ENCODE data around the gene FKRP. TPM values are rescaled to one million over a fixed set of nuclear protein-coding genes. Genes with fewer than 3 reads are reported as not detected.

FKRP gene
- total and polyA plus RNA-seq, 5 experiments from 2014 or later: 2.6 to 23.8 (median 8.7) TPM

- ATAC-seq (peak; percentile 60 to 61), DNase-seq (peak in 6 of 10 donors; percentile 62 to 87 (median 76))
- H3K4me3 Mint-ChIP-seq: peak overlapping the region; percentile 91 to 97 (median 94)
- H3K27me3 Mint-ChIP-seq: no peaks in the 10 kb centered on the region
- POLR2A ChIA-PET: interaction anchor here (0.5 to 5.2 kb wide), 15 partner anchors 9 to 441 kb away, joined by 3 to 52 read pairs (median 6); partner anchors contain the start of genes CALM3, DACT3 and ZC3H4
- peak overlapping the region; percentile 96 to 99 (median 98) for H3K27ac Mint-ChIP-seq
- no peaks in the 10 kb centered on the region for H3K9me3 Mint-ChIP-seq
- peaks cover 20 to 54% (median 48%) of the 10 kb centered on the region in 4 donors for H3K4me1 Mint-ChIP-seq
- peaks cover 0 to 23% (median 3%) of the 10 kb centered on the region in 3 donors for H3K36me3 Mint-ChIP-seq
These were observed 31.3 kb upstream of the FKRP start for GRCh38 chr19:46714444-46715106.

GRCh38 chr19:46715620-46715974 is 30.3 kb upstream of the FKRP start:
- H3K9me3 Mint-ChIP-seq: no peaks in the 10 kb centered on the region
- H3K36me3 Mint-ChIP-seq: peaks cover 0 to 16% (median 3%) of the 10 kb centered on the region in 3 donors
- peaks cover 20 to 58% (median 51%) of the 10 kb centered on the region in 4 donors for H3K4me1 Mint-ChIP-seq
- peak overlapping the region; percentile 91 to 97 (median 94) for H3K4me3 Mint-ChIP-seq
- peak overlapping the region; percentile 96 to 99 (median 98) for H3K27ac Mint-ChIP-seq
- POLR2A ChIA-PET: interaction anchor here (0.5 to 5.2 kb wide), 7 partner anchors 11 to 114 kb away, joined by 3 to 52 read pairs (median 8); partner anchors contain the start of gene CALM3
- H3K27me3 Mint-ChIP-seq: no peaks in the 10 kb centered on the region
- DNase-seq (no peak), ATAC-seq (no peak)

- H3K9me3 Mint-ChIP-seq: no peaks in the 10 kb centered on the region
- H3K27ac Mint-ChIP-seq: peak overlapping the region; percentile 96 to 99 (median 98)
- ATAC-seq (no peak), DNase-seq (no peak)
- no peaks in the 10 kb centered on the region for H3K27me3 Mint-ChIP-seq
- peaks cover 22 to 63% (median 53%) of the 10 kb centered on the region in 4 donors for H3K4me1 Mint-ChIP-seq
- H3K4me3 Mint-ChIP-seq: peak overlapping the region; percentile 91 to 97 (median 94)
- POLR2A ChIA-PET: interaction anchor here (0.5 to 5.2 kb wide), 7 partner anchors 11 to 115 kb away, joined by 3 to 52 read pairs (median 7); partner anchors contain the start of gene CALM3
- H3K36me3 Mint-ChIP-seq: peaks cover 0 to 16% (median under 1%) of the 10 kb centered on the region in 3 donors
These were observed 29.7 kb upstream of the FKRP start for GRCh38 chr19:46715975-46716671.

- Mint-ChIP-seq H3K27me3 (no peaks in the 10 kb centered on the region), H3K27ac (peak overlapping the region; percentile 92 to 99 (median 98)), H3K9me3 (no peaks in the 10 kb centered on the region), H3K36me3 (peaks cover 0 to 18% (median 0%) of the 10 kb centered on the region in 3 donors), H3K4me3 (peak overlapping the region; percentile 91 to 97 (median 94)), H3K4me1 (peaks cover 23 to 67% (median 55%) of the 10 kb centered on the region in 4 donors)
- DNase-seq: no peak
- POLR2A ChIA-PET: interaction anchor here (0.6 to 5.2 kb wide), 3 partner anchors 13 to 105 kb away, joined by 3 to 43 read pairs (median 4); no protein-coding TSS in a partner anchor
- ATAC-seq: no peak
These were observed 29.2 kb upstream of the FKRP start for GRCh38 chr19:46716672-46717033.

- H3K4me3 Mint-ChIP-seq: peak within 1 kb of the TSS; percentile 91 to 97 (median 94)
- peaks cover 25 to 71% (median 58%) of the 10 kb centered on the region in 4 donors for H3K4me1 Mint-ChIP-seq
- no peaks in the 10 kb centered on the region for H3K27me3 Mint-ChIP-seq
- peak within 1 kb of the TSS; percentile 96 to 99 (median 98) for H3K27ac Mint-ChIP-seq
- POLR2A ChIA-PET: interaction anchor here (0.9 to 5.2 kb wide), 2 partner anchors 10 to 13 kb away, joined by 3 to 43 read pairs; no protein-coding TSS in a partner anchor
- peak; percentile 41 to 43 for ATAC-seq
- no peaks in the 10 kb centered on the region for H3K9me3 Mint-ChIP-seq
- H3K36me3 Mint-ChIP-seq: peaks cover 0 to 22% (median 0%) of the 10 kb centered on the region in 3 donors
- DNase-seq: peak; percentile 71 to 91 (median 81)
These were observed 28.7 kb upstream of the FKRP start, which contains the start of gene PRKD2 for GRCh38 chr19:46717034-46717715. Gene PRKD2 (minus strand): TSS chr19:46717114. CDS start chr19:46716370, 744 bp downstream.

GRCh38 chr19:46717716-46718143 is 28.1 kb upstream of the FKRP start:
- POLR2A ChIA-PET: interaction anchor here (0.9 to 1.0 kb wide), 3 partner anchors 10 to 98 kb away, joined by 3 to 5 read pairs (median 3); no protein-coding TSS in a partner anchor
- peak in 2 of 10 donors; percentile 26 to 38 for DNase-seq
- ATAC-seq: peak; percentile 13 to 26
- no peaks in the 10 kb centered on the region for H3K9me3 Mint-ChIP-seq
- H3K36me3 Mint-ChIP-seq: peaks cover 0 to 19% (median 0%) of the 10 kb centered on the region in 3 donors
- peaks cover 26 to 71% (median 56%) of the 10 kb centered on the region in 4 donors for H3K4me1 Mint-ChIP-seq
- peak overlapping the region; percentile 91 to 97 (median 94) for H3K4me3 Mint-ChIP-seq
- H3K27ac Mint-ChIP-seq: peak overlapping the region; percentile 93 to 99 (median 97)
- no peaks in the 10 kb centered on the region for H3K27me3 Mint-ChIP-seq

- ATAC-seq: peak; percentile 23 to 47
- H3K36me3 Mint-ChIP-seq: peaks cover 0 to 19% (median 0%) of the 10 kb centered on the region in 3 donors
- peaks cover 28 to 74% (median 56%) of the 10 kb centered on the region in 4 donors for H3K4me1 Mint-ChIP-seq
- peak overlapping the region; percentile 91 to 97 (median 94) for H3K4me3 Mint-ChIP-seq
- H3K27me3 Mint-ChIP-seq: no peaks in the 10 kb centered on the region
- peak in 9 of 10 donors; percentile 46 to 79 (median 63) for DNase-seq
- no peaks in the 10 kb centered on the region for H3K9me3 Mint-ChIP-seq
- peak overlapping the region; percentile 93 to 99 (median 97) for H3K27ac Mint-ChIP-seq
- POLR2A ChIA-PET: interaction anchor here (0.9 to 1.0 kb wide), 3 partner anchors 10 to 99 kb away, joined by 3 to 5 read pairs (median 3); no protein-coding TSS in a partner anchor
These were observed 27.5 kb upstream of the FKRP start for GRCh38 chr19:46718157-46718933.

GRCh38 chr19:46718934-46719622 is 26.8 kb upstream of the FKRP start:
- POLR2A ChIA-PET: interaction anchor here (0.8 to 1.0 kb wide), 3 partner anchors 14 to 118 kb away, joined by 3 read pairs; partner anchors contain the start of gene CALM3
- DNase-seq (no peak), ATAC-seq (no peak)
- Mint-ChIP-seq H3K9me3 (no peaks in the 10 kb centered on the region), H3K4me3 (peak overlapping the region in 9 of 10 donors; percentile 3 to 97 (median 94)), H3K27me3 (no peaks in the 10 kb centered on the region), H3K36me3 (peaks cover 0 to 23% (median 0%) of the 10 kb centered on the region in 3 donors), H3K4me1 (peaks cover 27 to 70% (median 53%) of the 10 kb centered on the region in 4 donors), H3K27ac (peak overlapping the region in 7 of 10 donors; percentile 39 to 99 (median 97))

GRCh38 chr19:46719629-46720502 is 26.0 kb upstream of the FKRP start:
- DNase-seq: no peak
- Mint-ChIP-seq H3K4me3 (peak overlapping the region in 6 of 10 donors; percentile 20 to 96 (median 58)), H3K4me1 (peaks cover 27 to 70% (median 50%) of the 10 kb centered on the region in 4 donors), H3K9me3 (no peaks in the 10 kb centered on the region), H3K36me3 (peaks cover 0 to 31% (median 0%) of the 10 kb centered on the region in 3 donors), H3K27me3 (no peaks in the 10 kb centered on the region), H3K27ac (peak overlapping the region in 5 of 10 donors; percentile 49 to 97 (median 69))
- POLR2A ChIA-PET: interaction anchor here (0.5 to 0.8 kb wide), 3 partner anchors 11 to 119 kb away, joined by 3 to 7 read pairs (median 3); partner anchors contain the start of gene CALM3
- ATAC-seq: no peak

All from naive thymus-derived CD8-positive, alpha-beta T cell (primary cell).